Testis (tissue), 2 donors: ENCODE results near the gene DPPA2.

ENCODE experiments used
- POLR2A ChIP-seq: fragments of 450-650 bp; IDR thresholded peaks from one replicate; pipeline ENCODE4 v1.6.1; 2017; ENCODE audit warnings: antibody characterized with exemption, mild to moderate bottlenecking, moderate library complexity
- TF ChIP-seq, protein P1 (sequence below), 3 experiments: fragments of 450-650 bp in 2 of 3; fragments of 200-600 bp in 1 of 3; sonication (generic) in 1 of 3; IDR thresholded peaks; one replicate each; pipeline ENCODE4 v1.5.1; 2016 to 2019; ENCODE audit warnings: antibody characterized with exemption in 3 of 3, mild to moderate bottlenecking in 2 of 3, moderate library complexity in 1 of 3

DNA sequence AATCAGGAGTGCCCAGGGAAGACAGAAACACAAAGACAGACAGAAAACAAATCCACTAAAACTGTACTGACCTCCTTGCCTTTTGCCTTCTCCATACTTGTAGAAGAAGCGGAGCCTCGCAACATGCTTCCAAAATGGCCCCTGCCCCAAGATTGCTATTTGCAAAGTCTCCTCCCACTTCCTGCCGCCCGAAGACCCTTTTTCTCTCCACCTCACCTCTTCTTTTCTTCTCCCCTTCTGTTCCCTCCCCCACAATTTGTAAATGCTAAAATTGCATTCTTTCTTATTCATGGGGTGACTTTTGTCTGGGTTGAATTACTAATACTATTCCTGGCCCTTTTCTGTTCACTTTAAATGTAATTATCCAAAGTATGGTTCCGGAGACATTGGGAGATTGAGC lies 21.1 kb upstream of the DPPA2 start, which contains the start of gene DPPA4:
- TF ChIP-seq, protein P1, sequence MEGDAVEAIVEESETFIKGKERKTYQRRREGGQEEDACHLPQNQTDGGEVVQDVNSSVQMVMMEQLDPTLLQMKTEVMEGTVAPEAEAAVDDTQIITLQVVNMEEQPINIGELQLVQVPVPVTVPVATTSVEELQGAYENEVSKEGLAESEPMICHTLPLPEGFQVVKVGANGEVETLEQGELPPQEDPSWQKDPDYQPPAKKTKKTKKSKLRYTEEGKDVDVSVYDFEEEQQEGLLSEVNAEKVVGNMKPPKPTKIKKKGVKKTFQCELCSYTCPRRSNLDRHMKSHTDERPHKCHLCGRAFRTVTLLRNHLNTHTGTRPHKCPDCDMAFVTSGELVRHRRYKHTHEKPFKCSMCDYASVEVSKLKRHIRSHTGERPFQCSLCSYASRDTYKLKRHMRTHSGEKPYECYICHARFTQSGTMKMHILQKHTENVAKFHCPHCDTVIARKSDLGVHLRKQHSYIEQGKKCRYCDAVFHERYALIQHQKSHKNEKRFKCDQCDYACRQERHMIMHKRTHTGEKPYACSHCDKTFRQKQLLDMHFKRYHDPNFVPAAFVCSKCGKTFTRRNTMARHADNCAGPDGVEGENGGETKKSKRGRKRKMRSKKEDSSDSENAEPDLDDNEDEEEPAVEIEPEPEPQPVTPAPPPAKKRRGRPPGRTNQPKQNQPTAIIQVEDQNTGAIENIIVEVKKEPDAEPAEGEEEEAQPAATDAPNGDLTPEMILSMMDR (IDR thresholded peaks at IDR 0.05) = no peak
- TF ChIP-seq POLR2A = no peak
